GM04504 (cell line): Measurements from ENCODE around the gene RAB5IF.
"Not testable (repeated sequence)": the region's sequence is repeated elsewhere in the genome, so short reads cannot be mapped to it uniquely, and the experiment has no call there.

Experiments used
- DNase-seq: peaks from one replicate; pipeline ENCODE4 v3.0.0-alpha.2; 2012; ENCODE audit warnings: low read depth

Gene RAB5IF, protein sequence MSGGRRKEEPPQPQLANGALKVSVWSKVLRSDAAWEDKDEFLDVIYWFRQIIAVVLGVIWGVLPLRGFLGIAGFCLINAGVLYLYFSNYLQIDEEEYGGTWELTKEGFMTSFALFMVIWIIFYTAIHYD

DNA sequence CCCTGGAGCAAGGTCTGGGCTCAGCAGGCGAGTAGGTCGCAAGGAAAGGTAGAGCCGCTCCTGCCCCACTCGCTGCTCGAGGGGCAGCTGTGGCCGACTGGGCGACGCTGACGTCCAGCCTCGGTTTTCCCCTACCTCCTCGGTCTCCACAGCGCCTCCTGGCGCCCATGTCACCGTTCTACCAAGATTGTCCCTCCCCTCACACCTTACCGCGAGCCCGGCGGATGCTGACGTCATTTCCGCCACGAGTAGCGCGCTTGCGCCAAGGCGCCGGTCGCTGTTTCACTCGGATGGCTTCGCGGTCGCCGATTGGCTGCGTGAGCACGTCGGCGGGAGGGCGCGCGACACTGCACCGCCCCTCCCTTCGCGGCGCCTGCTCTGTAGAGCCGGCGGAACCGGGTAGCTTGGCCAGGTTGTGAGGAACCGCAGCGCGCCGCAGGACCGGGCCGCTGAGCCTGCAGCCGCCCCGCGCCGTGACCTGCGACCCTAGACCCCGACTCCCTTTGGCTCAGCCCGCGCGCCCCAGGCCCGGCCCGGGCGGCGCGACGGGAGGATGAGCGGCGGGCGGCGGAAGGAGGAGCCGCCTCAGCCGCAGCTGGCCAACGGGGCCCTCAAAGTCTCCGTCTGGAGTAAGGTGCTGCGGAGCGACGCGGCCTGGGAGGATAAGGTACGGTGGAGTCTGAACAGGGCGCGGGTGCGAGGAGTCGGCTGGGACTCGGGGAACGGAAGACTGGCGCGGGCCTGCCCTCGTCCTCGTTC lies at the start of gene RAB5IF:
RAB5IF (plus strand) TSS at position 381 of the 759 bp plus-strand sequence; CDS start at position 554, 173 bp downstream.
- DNase-seq, result peak; percentile 96

DNA sequence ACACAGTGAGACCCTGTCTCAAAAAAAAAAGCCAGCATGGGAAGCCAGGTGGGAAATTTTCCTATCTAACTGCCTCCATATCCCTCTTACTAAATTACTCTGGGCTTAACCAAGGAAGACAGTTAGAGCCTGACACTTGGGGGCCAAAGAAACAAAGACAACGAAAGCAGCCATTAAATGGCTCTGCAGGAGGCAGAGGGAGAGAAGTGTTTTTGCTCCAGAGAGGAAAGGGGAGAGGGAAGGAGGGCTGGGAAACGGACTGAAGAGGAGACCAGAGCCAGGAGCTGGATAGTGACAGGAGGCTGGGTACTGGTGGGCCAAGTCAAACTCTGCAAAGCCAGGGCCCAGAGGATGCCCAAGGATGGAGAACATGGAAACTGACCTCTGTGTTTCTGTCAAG lies 42.9 kb upstream of the RAB5IF start:
- DNase-seq, result no peak

DNA sequence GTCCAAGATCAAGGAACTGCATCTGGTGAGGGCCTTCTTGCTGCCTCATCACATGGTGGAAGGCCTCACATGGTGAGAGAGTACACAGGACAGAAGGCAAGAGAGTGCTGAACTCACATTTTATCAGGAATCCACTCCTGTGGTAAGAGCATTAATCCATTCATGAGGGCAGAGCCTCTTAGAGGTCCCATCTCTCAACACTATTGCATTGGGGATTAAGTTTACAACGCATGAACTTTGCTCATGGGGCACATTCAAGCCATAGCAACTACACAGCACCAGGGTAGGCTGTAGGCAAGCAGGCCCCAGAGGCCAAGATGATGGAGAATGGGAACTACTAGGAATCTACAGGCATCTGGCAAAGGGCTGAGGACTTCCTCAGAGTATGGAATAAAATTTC lies 42.2 kb upstream of the RAB5IF start:
- no peak for DNase-seq

DNA sequence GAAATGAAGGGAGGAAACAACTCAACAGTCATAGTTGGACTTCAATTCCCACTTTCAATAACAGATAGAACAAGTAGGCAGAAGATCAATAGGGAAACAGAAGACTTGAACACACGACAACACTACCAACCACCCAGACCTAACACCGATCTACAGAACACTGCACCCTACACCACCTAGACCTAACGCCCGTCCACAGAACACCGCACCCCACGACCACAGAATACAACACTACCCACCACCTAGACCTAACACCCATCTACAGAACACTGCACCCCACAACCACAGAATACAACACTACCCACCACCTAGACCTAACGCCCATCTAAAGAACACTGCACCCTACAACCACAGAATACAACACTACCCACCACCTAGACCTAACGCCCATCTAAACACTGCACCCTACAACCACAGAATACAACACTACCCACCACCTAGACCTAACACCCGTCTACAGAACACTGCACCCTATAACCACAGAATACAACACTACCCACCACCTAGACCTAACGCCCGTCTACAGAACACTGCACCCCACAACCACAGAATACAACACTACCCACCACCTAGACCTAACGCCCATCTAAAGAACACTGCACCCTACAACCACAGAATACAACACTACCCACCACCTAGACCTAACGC lies 41.4 kb upstream of the RAB5IF start:
- DNase-seq, result not testable (repeated sequence)

DNA sequence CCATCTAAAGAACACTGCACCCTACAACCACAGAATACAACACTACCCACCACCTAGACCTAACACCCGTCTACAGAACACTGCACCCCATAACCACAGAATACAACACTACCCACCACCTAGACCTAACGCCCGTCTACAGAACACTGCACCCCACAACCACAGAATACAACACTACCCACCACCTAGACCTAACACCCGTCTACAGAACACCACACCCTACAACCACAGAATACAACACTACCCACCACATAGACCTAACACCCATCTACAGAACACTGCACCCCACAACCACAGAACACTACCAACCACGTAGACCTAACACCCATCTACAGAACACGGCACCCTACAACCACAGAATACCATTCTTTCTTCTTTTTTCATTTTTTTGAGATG lies 40.9 kb upstream of the RAB5IF start:
- DNase-seq, result not testable (repeated sequence)

DNA sequence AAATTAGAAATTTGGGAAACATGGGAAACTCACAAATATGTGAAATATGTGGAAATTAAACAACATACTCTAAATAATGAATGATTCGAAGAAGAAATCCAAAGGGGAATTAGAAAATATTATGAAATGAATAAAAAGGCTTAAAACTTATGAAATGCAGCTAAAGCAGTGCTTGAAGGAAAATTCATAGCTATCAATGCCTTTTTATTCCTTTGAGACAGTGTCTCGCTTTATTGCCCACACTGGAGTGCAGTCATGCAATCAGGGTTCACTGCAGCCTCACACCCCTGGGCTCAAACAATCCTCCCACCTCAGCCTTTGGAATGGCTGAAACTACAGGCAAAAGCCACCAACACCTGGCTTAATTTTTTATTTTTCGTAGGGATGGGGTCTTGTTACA lies 40.1 kb upstream of the RAB5IF start:
- no peak for DNase-seq

DNA sequence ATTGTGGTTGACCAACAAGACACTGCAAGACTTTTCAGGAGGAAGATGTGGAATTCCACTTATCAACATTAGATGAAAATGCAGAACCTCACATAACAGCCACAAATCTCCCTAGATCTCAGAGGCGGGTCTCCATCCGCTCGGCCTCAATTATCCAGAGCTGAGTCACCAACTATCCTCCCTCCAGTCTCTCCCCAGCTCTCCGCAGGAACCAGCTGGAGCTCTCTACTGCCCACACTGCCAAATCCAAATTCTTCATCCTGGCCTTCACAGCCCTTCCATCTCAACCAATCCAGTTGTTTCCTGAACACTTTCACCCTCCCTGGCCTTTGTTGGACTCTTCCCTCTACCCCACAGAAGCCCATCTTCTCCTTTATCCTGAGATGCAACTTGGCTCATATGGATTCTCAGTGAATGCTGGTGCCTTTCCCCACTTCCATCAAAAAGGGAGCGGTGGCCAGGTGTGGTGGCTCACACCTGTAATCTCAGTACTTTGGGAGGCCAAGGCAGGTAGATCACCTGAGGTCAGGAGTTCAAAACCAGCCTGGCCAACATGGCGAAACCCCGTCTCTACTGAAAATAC lies 35.6 kb upstream of the RAB5IF start:
- DNase-seq, result no peak

DNA sequence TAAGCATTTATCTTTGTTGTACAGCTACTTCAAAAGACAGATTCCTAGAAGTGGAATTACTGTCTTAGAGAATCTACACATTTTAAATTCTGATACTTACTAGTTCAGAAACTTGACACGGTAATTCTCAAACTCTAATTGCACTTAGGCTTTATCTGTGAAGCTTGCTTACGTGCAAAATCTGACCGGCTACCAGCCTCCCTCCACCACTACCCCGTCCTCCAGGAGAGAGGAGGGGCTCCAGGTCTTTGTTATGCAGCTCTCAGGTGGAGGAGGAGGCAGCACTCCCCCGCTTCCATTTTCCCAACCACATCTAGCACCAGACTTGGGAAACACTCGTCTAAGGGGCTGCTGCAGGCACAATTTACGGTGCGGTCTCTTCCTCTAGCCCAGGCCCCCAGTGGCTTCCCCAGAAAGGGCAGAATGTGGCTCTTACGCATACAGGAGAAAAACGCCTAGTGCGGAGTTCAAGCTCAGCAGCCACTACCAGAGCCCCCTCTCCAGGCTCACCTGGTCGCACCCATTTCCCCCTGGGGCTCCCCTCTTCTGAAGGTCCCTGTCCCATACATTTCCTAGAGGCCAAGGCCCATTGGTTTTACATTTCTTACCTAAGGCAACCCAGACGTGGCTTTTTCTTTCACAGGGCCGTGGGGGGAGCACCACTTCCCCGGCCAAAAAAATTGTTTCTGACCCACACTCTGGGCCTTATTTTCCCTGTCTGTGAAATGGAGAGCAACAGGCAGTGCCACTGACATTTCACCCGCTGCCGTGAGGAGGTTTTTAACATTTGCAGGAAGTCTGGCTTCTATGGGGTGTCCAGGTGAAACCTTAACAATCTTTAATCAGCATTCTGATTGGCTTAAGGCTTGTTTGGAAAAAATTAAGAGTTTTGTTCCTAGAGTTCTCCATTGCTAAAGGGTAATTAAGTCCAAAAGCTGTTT lies 33.7 kb upstream of the RAB5IF start:
- no peak for DNase-seq

DNA sequence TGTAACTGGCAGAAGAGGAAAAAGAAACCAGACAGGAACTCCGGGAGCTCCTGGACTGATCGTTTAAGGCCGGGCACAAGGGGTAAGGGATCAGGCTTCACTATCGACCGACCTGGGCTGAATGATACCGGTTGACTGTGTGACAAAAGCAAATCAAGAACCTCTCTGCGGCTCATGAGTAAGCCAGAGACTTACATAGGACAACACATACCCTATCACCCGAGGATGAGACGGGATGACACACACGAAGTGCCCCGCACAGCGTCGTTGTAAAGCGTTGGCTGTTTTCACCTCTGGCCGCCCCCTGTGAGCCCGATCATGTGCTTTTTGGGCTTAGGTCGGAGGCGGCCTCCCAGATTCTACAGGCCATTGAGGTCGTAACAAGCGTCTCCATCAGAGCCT lies 32.9 kb upstream of the RAB5IF start:
- DNase-seq, result no peak

DNA sequence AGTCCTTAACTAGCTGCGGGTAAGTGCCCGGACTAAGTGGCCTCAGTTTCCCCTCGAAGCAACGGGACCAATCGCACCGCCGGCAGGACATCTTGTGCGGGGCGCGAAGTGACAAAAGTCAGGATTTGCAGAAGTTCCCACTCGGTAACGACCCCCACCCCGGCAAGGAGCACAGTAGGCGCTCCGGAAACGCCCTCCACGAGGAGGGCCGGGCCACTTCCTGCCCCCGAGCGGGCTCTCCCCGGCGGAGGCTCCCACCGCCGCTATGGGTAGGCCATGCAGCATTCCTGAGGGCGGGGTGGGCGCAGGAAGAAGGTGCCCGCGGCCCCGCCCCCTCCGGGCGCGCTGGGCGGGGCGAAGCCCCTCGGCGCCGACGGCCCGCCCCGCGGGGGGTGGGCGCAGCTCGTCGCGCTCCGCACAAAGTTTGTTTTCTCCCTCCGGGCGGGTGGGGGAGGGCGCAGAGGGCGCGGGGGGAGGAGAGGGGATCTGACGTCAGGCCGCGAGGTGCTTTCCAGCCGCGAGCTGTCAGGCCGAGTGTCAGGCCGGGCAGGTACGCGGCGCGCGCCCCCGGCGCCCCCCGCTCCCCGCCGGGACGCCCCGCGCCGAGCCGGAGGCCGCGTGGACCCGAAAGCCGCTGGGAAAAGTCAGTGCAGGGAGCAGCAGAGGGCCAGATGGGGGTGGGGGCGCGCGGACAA lies 32.3 kb upstream of the RAB5IF start, which contains the start of gene TGIF2:
TGIF2 (plus strand) TSS at position 495 of the 695 bp plus-strand sequence. CDS start 5,178 bp downstream, outside the sequence.
- DNase-seq, result peak; percentile 49

DNA sequence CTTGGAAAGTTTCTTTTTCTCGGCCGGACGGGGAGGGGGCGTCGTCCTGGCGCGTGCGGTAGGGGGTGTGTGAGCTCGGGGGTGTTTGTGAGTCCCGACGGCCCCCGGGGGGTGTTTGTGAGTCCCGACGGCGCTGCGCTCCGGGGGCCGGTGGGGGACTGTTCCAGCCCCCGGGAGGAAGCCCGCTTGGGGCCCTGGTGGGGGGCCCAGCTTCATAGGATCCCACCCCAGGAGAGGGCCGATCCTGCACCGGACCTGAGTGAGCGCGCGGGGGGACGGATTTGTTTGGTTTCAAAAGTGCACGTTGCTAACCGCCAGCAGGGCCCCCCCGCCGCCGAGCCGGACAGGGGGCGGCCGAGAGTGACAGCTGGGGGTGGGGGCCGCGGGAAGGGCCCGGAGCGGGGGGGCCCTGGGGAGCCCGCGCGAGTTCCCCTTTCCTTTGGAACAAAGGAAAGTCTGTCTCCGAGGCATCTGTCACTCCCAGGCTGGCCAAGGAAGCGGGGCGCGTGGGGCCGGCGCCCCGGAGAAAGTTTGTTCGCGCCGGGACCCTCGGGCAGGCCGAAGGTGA lies 31.7 kb upstream of the RAB5IF start:
- DNase-seq, result no peak

DNA sequence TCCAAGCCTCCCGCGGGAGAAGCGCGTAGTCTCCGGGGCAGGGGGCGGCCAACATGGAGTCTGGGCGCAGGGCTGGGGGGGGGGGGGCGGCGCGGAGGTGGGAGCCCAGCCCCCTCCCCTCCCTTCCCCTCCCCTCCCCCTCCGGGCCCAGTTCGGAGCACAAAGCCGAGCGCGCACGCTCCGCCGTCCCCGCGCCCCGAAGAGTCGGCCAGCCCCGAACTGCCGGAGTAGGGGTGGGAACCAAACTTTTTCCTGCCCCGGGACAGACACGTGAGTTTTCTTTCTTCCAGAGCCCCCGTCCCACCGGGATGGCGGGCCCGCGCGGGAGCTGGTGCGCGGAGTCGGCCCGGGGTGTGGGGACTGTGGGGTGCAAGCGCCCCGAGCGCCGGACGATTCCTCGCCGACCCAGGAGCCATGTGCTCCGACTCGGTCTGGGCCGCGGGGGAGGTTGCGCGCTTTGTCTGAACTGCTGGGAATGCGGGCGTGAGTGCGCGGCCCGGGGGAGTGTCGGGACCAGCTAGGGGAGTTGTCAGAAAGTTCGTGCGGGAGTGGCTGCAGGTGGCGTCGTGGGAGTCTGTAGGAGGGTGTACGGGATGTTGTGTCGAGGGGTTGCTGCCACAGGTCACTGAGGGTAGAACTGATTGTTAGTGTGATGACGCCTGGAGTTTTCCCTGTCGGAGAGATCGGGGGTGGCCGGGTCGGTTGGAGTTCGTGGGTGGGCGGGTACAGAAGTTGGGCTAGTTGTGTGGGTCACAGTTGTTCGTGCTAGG lies 31.0 kb upstream of the RAB5IF start:
- DNase-seq, result no peak

DNA sequence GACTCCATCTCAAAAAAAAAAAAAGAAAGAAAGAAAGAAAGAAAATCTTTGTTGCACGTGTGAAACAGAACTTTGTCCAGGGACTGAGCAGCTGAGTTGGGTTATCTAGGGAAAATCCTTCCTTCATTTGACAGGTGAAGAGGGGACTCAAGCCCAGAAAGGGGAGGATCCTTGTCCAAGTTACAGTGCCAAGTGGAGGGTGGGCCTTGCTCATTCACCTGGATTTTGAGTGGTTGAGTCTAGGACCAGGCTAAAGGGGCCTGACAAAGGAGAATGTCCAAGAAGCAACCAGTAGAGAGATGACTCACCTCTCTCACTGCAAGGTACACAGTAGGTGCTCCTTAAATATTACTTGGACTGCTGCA lies 29.5 kb upstream of the RAB5IF start:
- no peak for DNase-seq

DNA sequence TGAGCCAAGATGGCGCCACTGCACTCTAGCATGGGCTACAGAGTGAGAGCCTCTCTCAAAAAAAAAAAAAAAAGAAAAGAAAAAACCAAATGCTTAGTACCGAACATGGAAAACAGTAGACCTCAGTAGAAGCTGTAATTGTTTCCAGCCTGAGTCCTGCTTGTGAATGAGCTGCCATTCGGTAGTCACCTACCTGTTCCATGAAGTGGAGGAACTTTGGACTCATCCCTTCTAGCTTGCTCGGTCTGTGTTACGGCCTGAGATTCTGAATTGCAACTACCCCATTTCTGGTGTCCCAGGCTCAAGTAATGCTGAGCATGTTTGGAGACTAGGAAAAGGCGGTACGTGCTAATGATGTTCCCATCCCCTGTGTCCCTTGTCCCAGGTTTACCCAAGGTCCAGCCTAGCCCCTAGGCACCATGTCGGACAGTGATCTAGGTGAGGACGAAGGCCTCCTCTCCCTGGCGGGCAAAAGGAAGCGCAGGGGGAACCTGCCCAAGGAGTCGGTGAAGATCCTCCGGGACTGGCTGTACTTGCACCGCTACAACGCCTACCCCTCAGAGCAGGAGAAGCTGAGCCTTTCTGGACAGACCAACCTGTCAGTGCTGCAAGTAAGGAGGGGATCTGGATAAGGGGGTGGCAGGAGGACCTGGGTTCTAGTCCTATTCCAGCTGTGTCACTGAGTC lies 27.1 kb upstream of the RAB5IF start:
- no peak for DNase-seq

DNA sequence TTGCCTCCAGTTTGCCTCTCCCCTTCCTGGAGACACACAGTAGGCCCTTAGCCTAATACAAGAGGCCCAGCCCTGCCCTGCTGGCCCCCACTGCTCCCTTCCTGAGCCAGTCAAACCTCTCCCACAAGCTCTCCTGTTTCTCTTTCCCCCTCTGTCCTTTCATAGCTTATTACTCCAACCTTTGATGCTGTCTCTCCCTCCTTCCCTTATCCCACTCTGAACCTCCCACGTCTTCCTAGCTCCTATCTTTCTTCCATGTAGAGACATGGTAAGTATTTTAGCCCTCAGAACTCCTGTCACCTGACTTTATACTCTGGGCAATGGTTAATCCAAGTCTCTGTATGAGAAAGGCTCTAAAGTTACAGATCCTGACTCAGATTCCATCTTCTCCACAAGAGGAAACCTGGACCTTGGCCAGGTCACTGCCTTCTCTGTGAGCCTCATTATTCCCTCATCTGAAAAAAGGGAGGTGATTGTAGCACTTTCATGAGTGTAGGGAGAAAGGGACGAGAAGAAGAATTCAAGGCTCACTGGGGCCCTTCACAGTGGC lies 25.5 kb upstream of the RAB5IF start:
- DNase-seq, result no peak

DNA sequence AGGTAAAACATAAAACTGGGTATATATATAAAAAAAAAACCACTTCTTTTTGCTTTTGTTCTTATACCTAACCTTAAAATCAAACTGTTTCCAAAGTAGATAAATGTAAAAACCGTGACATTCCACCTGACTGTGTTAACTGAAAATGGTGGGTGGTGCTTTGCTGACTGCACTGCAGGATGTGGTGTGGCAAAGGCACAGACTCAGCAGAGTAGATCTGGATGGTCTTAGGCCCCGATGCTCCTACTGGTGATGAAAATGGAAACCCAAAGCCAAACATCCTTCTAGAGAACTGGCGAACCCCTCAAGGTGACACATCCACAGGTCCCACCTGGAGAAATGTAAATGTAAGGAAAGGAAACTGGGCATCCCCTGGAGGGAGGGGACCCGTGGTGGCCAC lies 23.3 kb upstream of the RAB5IF start:
- no peak for DNase-seq

DNA sequence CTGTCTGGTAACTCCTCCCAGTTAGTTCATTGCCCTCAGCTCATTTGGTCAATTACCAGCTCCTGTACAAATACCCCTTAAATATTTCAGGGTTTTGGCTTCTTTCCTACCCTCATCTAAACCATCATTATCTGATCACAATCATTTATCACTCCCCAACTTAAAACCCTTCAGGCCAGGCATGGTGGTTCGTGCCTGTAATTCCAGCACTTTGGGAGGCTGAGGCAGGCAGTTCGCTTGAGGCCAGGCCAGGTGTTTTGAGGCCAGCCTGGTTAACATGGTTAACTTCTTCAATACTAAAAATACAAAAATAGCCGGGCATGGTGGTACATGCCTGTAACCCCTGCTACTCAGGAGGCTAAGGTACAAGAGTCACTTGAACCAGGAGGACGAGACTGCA lies 22.8 kb upstream of the RAB5IF start:
- DNase-seq, result no peak

DNA sequence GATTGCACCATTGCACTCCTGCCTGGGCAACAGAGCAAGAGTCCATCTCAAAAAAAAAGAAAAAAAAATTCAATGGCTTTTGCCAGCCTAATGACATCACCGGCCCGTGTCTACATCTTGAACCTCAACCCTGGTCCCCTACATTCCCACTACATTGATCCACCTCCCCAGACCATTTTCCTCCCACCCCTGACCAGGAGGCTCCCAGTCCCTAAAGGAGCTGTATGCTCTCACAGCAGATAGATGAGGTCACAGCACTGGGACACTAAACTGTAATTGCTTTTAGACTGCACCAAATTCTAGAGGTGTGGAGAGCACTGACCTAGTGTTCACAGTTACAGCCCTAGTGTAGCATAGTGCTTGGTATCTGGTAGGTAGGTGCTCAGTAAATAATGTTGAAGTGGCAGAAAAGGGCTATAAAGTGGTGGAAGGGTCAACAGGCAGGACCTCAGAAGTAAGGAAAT lies 21.5 kb upstream of the RAB5IF start:
- no peak for DNase-seq
